Kidney epithelial cell (primary cell): ENCODE measurements around the gene MYCN. TPM values are rescaled to one million over a fixed set of nuclear protein-coding genes. Genes with fewer than 3 reads are reported as not detected.
"Not testable (repeated sequence)": the region's sequence is repeated elsewhere in the genome, so short reads cannot be mapped to it uniquely, and the experiment has no call there.

ENCODE experiments used
- DNase-seq: peaks from one replicate; pipeline ENCODE4 v3.0.0-alpha.2; 2010; ENCODE audit warnings: low read depth
- H3K27me3 ChIP-seq: 2 replicates; pipeline ENCODE4 v1.6.0; 2011; ENCODE audit warnings: low read length; ENCODE audit not compliant: control insufficient read depth, insufficient read depth
- H3K36me3 ChIP-seq: 2 replicates; pipeline ENCODE4 v1.5.1; 2011; ENCODE audit warnings: low read length; ENCODE audit not compliant: control insufficient read depth, insufficient read depth
- H3K4me3 ChIP-seq: 2 replicates; pipeline ENCODE4 v1.5.1; 2011; ENCODE audit warnings: low read depth, mild to moderate bottlenecking, control low read depth, low read length
- total RNA-seq: library from RNA; depleted of rRNA; stranded (reverse); fragments of >200 nt; gene quantifications from 2 replicates; pipeline ENCODE4 v1.2.3, GENCODE V29; 2015
- TF ChIP-seq, protein P1 (sequence below): IDR thresholded peaks from 2 replicates; pipeline ENCODE4 v1.5.1; 2011; ENCODE audit warnings: mild to moderate bottlenecking, moderate library complexity, low read length, control low read depth, inconsistent platforms; ENCODE audit not compliant: insufficient read depth, poor library complexity, severe bottlenecking

Gene MYCN
- total RNA-seq, 1 donor from 2014 or later, result 0.54 TPM

DNA sequence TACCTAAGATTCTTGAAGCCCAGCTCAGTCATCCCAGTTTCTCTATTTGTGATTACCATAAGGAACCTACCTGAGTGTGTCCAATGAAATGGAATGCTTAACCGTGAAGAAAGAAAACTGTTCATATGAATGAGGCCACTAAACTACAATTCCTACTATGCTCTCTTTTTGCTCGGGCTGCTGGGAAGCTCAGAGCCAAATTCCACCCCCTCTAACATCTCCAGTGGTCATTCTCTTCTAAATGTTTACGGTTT lies 8.3 kb downstream of the MYCN start:
- H3K36me3 ChIP-seq, result no peaks in the 10 kb centered on the region
- TF ChIP-seq, protein P1, sequence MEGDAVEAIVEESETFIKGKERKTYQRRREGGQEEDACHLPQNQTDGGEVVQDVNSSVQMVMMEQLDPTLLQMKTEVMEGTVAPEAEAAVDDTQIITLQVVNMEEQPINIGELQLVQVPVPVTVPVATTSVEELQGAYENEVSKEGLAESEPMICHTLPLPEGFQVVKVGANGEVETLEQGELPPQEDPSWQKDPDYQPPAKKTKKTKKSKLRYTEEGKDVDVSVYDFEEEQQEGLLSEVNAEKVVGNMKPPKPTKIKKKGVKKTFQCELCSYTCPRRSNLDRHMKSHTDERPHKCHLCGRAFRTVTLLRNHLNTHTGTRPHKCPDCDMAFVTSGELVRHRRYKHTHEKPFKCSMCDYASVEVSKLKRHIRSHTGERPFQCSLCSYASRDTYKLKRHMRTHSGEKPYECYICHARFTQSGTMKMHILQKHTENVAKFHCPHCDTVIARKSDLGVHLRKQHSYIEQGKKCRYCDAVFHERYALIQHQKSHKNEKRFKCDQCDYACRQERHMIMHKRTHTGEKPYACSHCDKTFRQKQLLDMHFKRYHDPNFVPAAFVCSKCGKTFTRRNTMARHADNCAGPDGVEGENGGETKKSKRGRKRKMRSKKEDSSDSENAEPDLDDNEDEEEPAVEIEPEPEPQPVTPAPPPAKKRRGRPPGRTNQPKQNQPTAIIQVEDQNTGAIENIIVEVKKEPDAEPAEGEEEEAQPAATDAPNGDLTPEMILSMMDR, result no peak
- no peak overlapping the region for H3K4me3 ChIP-seq

DNA sequence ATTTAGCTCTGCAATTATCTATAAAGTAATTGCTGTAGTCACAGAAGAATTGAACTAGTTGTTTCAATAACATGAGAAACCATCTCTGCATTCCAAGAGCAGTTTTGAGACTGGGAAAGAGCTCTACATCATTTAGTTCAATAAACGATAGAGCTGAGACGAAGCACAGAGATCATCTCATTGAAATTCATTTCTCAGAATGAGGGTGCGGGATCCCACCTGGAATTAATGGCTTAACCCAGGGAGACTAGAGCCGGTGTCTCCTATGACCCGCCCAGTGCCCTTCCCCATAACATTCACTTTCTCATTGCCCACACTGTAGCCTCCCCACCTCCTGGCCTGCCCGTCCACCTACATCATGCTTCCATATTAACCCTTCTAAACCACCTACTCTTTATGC lies 8.8 kb downstream of the MYCN start:
- DNase-seq, result no peak
- Histone ChIP-seq H3K4me3 (no peak overlapping the region), H3K36me3 (no peaks in the 10 kb centered on the region), H3K27me3 (no peaks in the 10 kb centered on the region)
- TF ChIP-seq, protein P1, result no peak

More for the DNA sequence above, 8.3 kb downstream of the MYCN start:
- DNase-seq, result no peak
- no peaks in the 10 kb centered on the region for H3K27me3 ChIP-seq

DNA sequence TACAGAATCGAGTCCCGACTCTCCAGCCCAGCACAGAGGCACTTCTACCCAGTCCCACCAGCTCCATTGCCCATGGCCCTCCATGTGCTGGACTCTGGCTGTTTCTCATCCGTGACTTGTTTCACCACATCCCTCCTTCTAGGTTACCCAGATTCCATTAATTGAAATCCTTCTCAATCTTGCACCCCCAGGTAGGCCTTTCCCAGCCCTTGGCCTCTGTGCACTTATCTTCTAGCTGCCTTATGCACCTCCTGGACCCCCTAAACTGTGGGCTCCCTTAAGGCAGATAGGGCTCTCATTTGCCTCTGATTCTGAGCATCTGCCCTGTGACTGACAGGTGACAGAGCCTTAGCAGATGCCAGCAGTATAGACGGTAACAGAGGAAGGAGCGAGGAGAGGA lies 9.2 kb downstream of the MYCN start:
- TF ChIP-seq, protein P1, result no peak
- Histone ChIP-seq H3K4me3 (no peak overlapping the region), H3K27me3 (no peaks in the 10 kb centered on the region), H3K36me3 (no peaks in the 10 kb centered on the region)
- no peak for DNase-seq

DNA sequence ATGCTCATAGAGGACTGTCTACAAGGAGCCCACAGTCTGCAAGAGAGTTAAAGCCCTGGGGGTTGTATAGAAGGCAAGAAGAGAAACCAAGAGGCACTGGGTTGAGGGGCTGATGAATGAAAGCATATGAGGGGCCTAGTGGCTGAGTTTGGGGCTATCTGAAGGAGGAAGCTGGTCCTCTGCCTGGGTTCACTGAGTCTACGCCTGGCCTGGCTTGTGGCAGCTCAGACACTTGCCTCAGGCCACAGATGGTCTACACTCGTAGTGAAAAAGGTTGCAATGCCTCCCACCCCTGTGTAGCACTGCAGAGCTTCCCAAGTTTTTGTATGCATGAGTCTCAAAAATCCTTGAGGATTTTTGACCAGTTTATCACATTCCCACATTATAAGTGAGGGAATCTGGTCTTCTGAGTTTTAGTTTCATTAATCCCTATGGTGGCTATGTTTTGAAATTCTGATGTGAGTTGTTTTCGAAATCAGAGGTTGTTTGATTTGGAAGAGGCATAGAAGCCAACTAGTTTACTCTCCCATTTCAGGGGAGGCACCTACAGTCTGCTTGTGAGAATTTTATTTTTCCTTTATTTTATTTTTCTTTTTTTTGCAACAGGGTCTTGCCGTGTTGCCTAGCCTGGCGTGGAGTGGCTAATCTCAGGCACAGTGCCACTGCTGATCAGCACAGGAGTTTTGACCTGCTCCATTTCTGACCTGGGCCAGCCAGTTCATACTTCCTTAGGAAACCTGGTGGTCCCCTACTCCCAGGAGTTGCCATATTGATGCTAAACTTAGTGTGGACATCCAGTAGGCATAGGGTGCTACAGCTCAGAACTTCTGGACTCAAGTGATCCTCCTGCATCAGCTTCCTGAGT lies 10.0 kb downstream of the MYCN start:
- TF ChIP-seq, protein P1, result no peak
- Histone ChIP-seq H3K36me3 (no peaks in the 10 kb centered on the region), H3K27me3 (no peaks in the 10 kb centered on the region), H3K4me3 (no peak overlapping the region)
- no peak for DNase-seq

DNA sequence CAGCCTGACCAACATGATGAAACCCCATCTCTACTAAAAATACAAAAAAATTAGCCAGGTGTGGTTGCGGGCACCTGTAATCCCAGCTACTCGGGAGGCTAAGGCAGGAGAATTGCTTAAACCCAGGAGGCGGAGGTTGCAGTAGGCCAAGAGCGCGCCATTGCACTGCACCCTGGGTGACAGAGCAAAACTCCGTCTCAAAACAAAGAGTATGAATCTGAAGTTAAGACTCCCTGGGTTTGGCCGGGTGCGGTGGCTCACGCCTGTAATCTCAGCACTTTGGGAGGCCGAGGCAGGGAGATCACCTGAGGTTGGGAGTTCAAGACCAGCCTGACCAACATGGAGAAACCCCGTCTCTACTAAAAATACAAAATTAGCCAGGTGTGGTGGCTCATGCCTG lies 11.6 kb downstream of the MYCN start:
- H3K27me3 ChIP-seq, DNase-seq, H3K36me3 ChIP-seq, H3K4me3 ChIP-seq: not testable (repeated sequence)

DNA sequence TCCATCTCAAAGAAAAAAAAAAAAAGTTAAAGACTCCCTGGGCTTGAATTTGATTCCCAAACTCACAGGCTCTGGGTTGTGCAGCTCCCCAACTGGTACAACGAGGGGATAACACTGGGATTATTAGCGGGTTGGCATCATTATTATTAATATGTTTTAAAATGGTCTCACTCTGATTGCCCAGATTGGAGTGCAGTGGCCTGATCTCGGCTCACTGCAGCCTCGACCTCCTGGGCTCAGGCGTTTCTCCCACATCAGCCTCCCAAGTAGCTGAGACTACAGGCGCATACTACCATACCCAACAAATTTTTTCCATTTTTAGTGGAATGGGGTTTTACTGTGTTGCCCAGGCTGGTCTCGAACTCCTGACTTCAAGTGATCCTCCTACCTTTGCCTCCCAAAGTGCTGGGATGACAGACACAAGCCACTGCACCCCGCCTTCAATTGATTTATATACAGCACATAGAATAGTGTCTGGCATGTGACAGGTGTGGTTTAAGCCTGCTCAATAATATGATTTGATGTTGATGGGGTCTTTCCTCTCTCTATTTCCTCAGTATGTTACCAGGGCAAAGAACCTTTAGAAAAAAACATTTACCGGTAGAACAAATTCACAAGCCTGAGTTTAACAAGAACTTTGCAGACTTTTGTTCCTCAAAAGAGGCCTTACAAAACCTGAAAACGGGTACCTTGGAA lies 12.2 kb downstream of the MYCN start:
- Histone ChIP-seq H3K4me3 (no peak overlapping the region), H3K27me3 (no peaks in the 10 kb centered on the region), H3K36me3 (no peaks in the 10 kb centered on the region)
- DNase-seq, result no peak
- TF ChIP-seq, protein P1, result no peak
